T-helper 2 cell treated with Interferon-gamma antibody and Interleukin-4, amounts not matched to agents 5 μg/mL and 100 μg/mL, for 36 hours (primary cell): ENCODE results near the gene ITPRIP.
A peak's percentile ranks its signal among the peaks of the same experiment; 100 is the strongest.

ENCODE experiments used
- DNase-seq: peaks from one replicate; pipeline ENCODE4 v3.0.0; 2021; ENCODE audit warnings: low spot score
- H3K27ac Mint-ChIP-seq: one replicate; pipeline ENCODE4 v1.8.0; 2021; ENCODE audit warnings: mild to moderate bottlenecking, mixed read lengths
- H3K27me3 Mint-ChIP-seq: one replicate; pipeline ENCODE4 v1.8.0; 2021; ENCODE audit warnings: low read depth, mixed read lengths
- H3K36me3 Mint-ChIP-seq: one replicate; pipeline ENCODE4 v1.8.0; 2021; ENCODE audit warnings: low read depth, mixed read lengths
- H3K4me1 Mint-ChIP-seq: one replicate; pipeline ENCODE4 v1.8.0; 2021; ENCODE audit warnings: low read depth, mixed read lengths
- H3K4me3 Mint-ChIP-seq: one replicate; pipeline ENCODE4 v1.8.0; 2022; ENCODE audit warnings: mild to moderate bottlenecking, moderate library complexity, mixed read lengths
- H3K9me3 Mint-ChIP-seq: one replicate; pipeline ENCODE4 v1.8.0; 2021; ENCODE audit warnings: mixed read lengths

Gene ITPRIP

DNA sequence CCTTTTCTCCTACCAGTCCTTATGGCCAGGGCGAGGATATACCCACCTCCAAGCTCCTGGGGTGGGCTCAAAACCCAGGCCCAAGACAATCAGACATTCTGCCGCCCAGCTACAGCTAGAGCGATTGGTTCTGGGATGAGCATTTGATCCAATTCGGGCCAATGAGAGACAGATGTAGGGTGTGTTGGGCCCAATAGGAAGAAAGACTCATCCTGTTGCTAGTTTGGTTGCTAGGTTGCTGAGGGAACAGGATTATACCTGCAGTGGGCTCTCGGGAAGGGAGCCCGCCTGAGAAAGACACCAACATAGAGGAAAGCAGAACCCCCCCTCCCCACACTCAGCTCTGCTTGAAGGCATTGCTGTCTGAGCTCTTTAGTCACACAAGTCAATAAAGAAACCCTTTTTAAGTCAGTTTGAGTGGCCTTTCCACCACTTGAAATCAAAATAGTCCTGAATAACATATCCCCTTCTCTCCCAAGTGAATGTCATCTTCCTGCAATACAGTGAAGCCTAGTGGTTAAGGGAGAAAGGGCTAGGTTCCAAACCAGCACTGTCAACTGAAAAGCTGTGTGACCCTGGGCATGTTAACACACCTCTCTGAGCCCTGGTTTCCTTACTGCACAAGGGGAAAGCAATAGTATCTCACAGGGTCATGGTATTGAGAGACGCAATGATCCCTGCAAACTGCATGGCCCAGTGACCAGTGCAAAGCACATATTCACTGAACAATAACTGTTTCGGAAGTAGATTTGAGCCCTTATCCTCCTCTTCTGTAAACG, 21.8 kb downstream of the ITPRIP start:
- peaks cover 18% of the 10 kb centered on the region for H3K36me3 Mint-ChIP-seq
- H3K27ac Mint-ChIP-seq, result no peak overlapping the region
- no peaks in the 10 kb centered on the region for H3K27me3 Mint-ChIP-seq
- peaks cover 22% of the 10 kb centered on the region for H3K4me1 Mint-ChIP-seq
- H3K9me3 Mint-ChIP-seq, result no peaks in the 10 kb centered on the region
- no peak for DNase-seq
- H3K4me3 Mint-ChIP-seq, result no peak overlapping the region

DNA sequence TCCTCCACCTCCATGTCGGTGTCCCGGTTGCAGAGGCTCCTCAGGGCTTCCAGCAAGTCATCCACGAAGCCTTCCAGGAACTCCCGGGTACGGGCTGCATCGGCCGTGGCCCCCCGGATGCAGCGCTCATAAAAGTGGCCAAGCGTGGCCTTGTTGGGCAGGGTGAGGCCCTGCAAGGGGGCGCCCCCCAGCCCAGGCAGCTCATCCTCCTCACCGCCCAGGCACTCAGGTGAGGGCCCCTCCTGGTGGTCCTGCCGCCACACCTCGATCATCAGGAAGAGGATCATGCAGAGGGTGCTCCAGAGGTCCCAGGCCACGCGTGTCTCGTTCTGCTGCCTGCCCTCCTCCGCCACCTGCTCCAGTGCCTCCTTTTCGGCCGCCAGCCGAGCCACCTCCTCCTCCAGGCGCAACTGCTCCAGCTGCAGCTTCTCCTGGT, 22.8 kb downstream of the ITPRIP start:
- Mint-ChIP-seq H3K4me3 (no peak overlapping the region), H3K27me3 (no peaks in the 10 kb centered on the region), H3K36me3 (peaks cover 24% of the 10 kb centered on the region), H3K4me1 (peaks cover 20% of the 10 kb centered on the region), H3K27ac (no peak overlapping the region), H3K9me3 (no peaks in the 10 kb centered on the region)
- DNase-seq, result no peak

DNA sequence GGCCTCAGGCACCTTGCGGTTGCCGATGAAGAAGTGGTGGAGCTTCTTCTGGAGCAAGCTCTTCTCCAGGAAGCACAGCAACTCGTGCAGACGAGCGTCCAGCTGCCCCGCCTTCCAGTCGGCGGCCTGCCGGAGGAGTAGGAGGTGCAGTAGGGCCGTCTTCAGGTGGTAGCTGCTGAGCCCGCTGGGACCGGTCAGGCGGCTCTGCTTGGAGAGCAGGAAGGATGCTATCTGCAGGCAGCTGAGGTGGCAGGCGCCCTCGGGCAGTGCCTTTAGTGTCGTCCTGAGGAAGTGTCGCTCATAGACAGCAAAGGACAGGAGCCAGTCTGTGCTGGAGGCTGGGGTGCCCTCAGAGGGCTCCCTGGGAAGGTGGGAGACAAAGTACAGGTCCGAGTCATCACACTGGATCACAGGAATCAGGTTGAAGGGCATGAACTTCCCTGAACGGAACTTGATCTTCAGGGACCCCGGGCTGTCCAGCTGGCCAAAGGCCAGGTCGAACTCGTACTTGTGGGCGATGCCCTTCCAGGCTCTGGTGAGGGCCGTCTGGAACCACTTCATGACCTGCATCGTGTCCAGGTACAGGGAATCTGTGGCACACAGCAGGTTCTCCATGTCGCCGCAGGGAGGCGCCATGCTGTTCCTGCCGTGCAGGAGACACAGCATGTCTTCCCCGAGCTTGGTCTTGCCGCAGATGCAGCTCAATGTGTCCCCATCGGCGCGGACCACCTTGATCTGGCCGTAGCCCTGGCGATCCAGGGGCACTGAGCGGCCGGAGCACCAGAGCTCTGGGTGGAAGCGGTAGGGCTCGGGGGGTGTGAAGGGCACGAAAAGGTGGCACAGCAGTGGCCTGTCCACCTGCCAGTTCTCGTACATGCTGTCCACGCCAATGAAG, 23.4 kb downstream of the ITPRIP start:
- no peaks in the 10 kb centered on the region for H3K27me3 Mint-ChIP-seq
- no peak overlapping the region for H3K4me3 Mint-ChIP-seq
- no peak for DNase-seq
- peaks cover 20% of the 10 kb centered on the region for H3K4me1 Mint-ChIP-seq
- no peaks in the 10 kb centered on the region for H3K9me3 Mint-ChIP-seq
- H3K27ac Mint-ChIP-seq, result no peak overlapping the region
- H3K36me3 Mint-ChIP-seq, result peaks cover 29% of the 10 kb centered on the region

DNA sequence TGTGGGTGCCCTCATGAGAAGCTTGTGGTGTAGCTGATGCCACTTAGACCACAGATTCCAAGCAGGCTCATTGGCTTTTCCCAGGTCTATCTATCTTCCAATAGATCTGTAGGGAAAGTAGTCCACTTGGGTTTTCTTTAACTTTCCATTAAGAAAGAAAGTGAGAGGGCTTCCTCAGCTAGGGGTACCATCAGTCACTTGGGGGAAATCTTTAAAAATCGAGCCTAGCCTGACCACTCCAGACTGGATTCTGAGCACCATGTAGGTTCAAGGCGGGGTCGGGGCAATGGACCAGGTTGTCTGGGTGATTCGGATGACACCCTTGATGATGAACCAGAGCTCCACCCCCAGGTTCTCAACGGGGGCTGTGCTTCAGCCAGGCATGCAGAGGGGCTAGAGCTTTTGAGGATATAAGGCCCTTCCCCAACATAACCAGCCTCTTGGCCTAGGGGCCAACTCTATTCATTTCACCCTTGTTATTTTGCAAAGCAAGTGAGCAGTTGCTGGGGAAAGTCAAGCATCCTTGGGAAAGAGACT, 27.0 kb downstream of the ITPRIP start:
- H3K27me3 Mint-ChIP-seq, result no peaks in the 10 kb centered on the region
- no peak overlapping the region for H3K4me3 Mint-ChIP-seq
- H3K36me3 Mint-ChIP-seq, result peaks cover 37% of the 10 kb centered on the region
- H3K4me1 Mint-ChIP-seq, result peaks cover 25% of the 10 kb centered on the region
- no peak overlapping the region for H3K27ac Mint-ChIP-seq
- no peaks in the 10 kb centered on the region for H3K9me3 Mint-ChIP-seq
- no peak for DNase-seq

DNA sequence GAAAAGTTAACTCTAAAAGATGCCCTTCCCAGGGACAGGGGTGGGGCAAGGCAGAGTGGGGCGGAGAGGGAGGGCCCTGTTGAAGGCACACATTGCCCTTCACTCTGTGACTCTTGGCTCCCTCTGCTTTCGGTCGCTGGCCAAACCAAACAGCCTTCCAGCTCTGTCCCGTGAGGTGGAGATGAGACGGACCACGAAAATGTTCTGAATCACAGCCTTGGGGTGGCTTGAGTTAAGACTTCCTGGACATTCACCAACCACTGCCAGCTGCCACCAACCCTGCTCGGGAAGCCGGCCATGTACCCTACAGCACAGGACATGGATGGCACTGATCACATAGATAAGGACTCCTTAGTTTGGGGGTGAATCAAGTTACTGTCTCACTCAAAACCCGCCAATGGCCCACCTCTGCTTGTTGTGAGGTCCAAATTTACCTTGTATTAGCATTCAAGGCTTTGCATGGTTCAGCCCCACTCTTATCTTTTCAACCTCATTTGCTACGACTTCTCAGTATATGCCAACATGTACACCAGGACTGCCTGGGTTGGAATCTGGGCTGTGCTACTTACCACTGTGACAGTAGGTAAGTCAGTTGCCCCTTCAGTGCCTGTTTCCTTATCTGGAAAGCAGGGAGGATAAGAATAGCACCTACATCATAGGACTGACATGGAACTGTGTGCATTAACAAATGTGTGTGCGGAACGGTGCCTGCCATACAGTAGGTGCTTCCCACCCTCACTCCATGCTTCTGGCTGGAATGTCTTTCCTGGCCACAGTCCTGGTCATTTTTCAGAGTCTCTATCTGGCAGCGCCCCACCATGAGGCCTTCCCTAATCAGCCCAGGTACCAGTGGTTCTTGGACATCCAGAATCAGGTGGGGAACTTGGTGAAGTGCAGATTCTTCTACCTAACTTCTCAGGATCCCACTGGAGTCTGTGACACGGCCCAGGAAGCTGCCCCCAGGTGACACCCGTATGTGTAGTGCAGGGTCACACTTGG, 28.0 kb downstream of the ITPRIP start:
- Mint-ChIP-seq H3K27me3 (no peaks in the 10 kb centered on the region), H3K4me1 (peaks cover 32% of the 10 kb centered on the region), H3K4me3 (no peak overlapping the region), H3K9me3 (no peaks in the 10 kb centered on the region), H3K36me3 (peaks cover 39% of the 10 kb centered on the region), H3K27ac (no peak overlapping the region)
- no peak for DNase-seq

DNA sequence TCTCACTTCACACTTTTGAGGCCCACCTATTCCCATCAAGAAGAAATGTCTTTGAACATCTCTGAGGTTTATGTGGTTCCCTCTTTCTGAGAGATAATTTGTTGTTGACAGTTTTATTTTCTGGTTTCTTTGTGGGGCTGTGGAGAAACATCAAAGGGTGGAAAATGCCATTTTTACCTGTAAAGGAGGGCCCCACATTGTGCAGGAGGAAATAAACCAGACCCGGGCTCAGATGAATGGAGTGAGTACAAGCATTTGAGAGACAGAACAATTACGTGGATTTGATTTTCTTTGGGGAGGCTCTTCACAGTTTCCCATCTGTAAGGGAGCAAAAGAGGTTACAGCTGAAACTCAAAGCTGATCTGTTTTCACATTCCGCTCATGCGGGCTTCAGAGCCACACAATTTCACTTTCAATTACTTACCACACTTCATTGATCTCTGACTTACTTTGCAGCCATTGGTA, 29.8 kb downstream of the ITPRIP start:
- Mint-ChIP-seq H3K4me3 (peak overlapping the region; percentile 68), H3K9me3 (no peaks in the 10 kb centered on the region), H3K36me3 (peaks cover 27% of the 10 kb centered on the region), H3K4me1 (peaks cover 34% of the 10 kb centered on the region), H3K27ac (peak overlapping the region; percentile 78), H3K27me3 (no peaks in the 10 kb centered on the region)
- DNase-seq, result peak; percentile 43

DNA sequence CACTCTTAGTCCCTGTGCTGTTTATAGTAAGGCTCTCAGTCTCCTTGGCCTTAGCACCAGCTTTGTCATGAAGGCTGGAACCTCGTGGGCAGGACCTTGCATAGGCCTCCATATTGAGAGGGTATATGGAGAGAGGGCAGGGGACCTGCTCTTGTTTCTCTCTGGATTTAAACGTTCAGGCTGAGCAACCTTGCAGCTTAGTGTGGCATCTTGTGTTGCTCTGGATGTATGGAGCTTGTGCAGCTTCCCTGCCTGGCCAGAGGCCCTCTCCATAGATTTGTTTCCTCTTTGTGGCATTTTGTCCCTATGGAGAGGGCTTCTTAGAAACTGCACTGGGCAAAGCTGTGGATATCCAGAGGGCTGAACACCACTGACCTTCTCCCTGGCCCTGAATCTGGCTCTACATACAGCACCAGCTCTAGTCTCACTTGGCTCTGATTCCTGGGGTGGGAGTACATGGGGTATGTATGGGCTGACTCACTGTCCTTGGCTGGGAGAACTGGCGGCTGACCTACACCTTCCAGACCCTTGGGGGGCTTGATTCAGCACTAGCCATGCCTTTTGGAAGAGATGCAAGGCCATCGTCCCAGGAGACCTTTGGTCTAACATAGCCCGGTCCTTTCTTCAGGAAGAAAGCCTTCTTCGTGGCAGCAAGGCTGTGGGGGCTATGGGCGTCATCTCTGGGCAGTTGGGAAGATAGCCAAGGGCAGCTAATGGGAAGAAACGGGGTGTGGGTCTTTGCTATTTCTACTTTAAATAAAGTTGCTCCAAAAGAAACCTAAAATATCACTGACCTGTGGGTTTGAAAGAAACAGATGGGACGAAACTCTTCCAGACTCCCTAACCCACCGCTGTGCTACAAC, 30.5 kb downstream of the ITPRIP start:
- DNase-seq, result no peak
- H3K4me3 Mint-ChIP-seq, result peak overlapping the region; percentile 68
- peak overlapping the region; percentile 78 for H3K27ac Mint-ChIP-seq
- peaks cover 22% of the 10 kb centered on the region for H3K36me3 Mint-ChIP-seq
- no peaks in the 10 kb centered on the region for H3K9me3 Mint-ChIP-seq
- H3K27me3 Mint-ChIP-seq, result no peaks in the 10 kb centered on the region
- H3K4me1 Mint-ChIP-seq, result peaks cover 34% of the 10 kb centered on the region

DNA sequence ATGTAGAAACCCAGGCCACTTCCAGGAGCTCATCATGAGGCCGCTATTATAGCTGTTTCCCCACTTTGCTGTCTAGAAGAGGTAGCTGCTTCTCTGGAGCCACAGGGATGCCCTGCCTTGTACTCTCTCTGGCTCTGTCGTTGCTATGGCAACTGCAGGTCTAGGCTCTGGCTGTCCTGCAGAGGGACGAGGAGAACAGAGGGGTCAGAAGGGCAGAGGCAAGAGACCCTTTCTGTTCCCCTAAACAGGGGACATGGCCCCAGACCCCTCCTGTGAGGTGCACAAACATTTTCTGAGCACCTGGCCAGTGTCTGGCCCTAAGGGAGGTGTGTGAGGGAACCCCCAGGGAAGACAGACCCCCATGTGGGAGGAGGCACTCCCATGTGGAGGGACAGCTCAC, 31.4 kb downstream of the ITPRIP start:
- H3K36me3 Mint-ChIP-seq, result peaks cover 22% of the 10 kb centered on the region
- H3K4me3 Mint-ChIP-seq, result no peak overlapping the region
- H3K27ac Mint-ChIP-seq, result no peak overlapping the region
- peaks cover 5% of the 10 kb centered on the region for H3K9me3 Mint-ChIP-seq
- DNase-seq, result no peak
- H3K4me1 Mint-ChIP-seq, result peaks cover 34% of the 10 kb centered on the region
- H3K27me3 Mint-ChIP-seq, result no peaks in the 10 kb centered on the region

DNA sequence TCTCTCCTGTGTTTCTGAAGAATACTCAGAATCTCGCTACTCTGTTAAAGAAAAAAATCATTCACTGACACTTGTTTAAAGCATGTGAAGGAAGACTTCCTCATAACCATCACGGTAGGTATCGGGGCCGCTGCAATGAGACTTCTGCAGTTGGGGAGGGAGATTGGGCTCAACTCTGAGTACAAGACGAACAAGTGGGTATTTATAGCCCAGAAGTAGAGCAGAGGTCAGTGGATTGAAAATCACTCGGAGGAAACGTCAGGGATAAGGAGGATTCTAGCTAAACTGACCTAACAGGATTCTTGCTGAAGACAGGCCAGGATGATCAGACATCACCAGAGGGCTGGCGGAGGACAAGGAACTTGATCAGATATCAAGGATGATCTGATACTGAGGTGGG, 33.3 kb downstream of the ITPRIP start:
- no peak for DNase-seq
- H3K4me1 Mint-ChIP-seq, result peaks cover 44% of the 10 kb centered on the region
- H3K9me3 Mint-ChIP-seq, result peaks cover 8% of the 10 kb centered on the region
- H3K4me3 Mint-ChIP-seq, result no peak overlapping the region
- no peaks in the 10 kb centered on the region for H3K27me3 Mint-ChIP-seq
- no peak overlapping the region for H3K27ac Mint-ChIP-seq
- H3K36me3 Mint-ChIP-seq, result peaks cover 10% of the 10 kb centered on the region

DNA sequence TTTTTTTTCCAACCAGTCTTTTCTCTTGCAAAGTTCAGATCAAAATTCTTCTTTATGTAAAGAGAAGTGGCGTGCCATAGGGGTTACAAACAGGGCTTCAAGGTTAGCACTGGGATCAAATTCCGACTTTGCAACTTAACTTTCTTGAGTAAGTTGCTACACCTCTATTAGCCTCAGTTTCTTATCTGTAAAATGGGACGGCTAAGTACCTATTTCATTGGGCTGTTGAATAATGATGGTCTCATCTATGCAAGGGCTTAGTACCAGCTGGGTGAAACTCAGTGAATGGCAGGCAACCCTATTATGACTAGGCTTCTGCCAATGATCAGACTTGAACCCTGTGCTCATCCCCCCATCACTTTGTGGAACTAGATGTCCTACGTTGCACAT, 33.9 kb downstream of the ITPRIP start:
- H3K4me3 Mint-ChIP-seq, result no peak overlapping the region
- no peaks in the 10 kb centered on the region for H3K27me3 Mint-ChIP-seq
- no peak overlapping the region for H3K27ac Mint-ChIP-seq
- peaks cover 7% of the 10 kb centered on the region for H3K36me3 Mint-ChIP-seq
- H3K9me3 Mint-ChIP-seq, result peaks cover 8% of the 10 kb centered on the region
- no peak for DNase-seq
- H3K4me1 Mint-ChIP-seq, result peaks cover 45% of the 10 kb centered on the region

DNA sequence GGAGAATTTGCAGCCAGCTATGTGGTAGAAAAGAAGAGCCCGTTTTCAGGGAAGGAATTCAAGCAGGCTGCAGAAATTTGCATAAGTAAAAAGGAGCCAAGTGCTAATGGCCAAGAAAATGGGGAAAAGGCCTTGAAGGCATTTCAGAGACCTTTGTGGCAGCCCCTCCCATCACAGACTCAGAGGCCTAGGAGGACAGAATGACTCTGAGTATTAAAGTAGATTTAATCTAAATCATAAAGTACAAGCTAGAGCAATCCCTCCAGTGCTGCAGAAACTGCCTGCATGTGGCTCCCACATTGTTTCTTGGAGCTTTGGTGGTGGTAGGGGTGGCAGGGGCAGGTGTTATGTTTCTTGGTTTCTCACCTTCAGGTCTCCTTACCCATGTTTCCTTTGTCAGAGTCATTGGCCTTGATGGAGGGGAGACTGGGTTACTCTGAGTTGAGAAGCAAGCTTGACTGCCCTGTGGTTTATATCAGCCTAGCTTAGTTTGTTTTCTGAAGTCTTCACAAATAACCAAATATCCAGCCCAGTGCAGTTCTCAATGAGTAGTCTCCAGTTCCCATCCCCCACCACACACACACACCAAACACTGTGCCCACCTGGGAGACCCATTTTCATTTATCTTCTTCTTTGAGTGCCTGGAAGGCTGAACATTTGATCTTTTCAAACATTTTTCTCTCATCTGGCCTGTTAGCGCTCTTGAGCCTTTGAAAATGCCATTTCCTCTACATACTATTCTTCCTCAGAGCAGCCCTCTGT, 34.5 kb downstream of the ITPRIP start:
- no peak for DNase-seq
- H3K9me3 Mint-ChIP-seq, result peaks cover 8% of the 10 kb centered on the region
- no peaks in the 10 kb centered on the region for H3K27me3 Mint-ChIP-seq
- no peak overlapping the region for H3K4me3 Mint-ChIP-seq
- peaks cover 4% of the 10 kb centered on the region for H3K36me3 Mint-ChIP-seq
- H3K27ac Mint-ChIP-seq, result no peak overlapping the region
- peaks cover 45% of the 10 kb centered on the region for H3K4me1 Mint-ChIP-seq
